ENCODE data around the gene REEP3.
A peak's percentile ranks its signal among the peaks of the same experiment; 100 is the strongest.

REEP3 gene

DNA sequence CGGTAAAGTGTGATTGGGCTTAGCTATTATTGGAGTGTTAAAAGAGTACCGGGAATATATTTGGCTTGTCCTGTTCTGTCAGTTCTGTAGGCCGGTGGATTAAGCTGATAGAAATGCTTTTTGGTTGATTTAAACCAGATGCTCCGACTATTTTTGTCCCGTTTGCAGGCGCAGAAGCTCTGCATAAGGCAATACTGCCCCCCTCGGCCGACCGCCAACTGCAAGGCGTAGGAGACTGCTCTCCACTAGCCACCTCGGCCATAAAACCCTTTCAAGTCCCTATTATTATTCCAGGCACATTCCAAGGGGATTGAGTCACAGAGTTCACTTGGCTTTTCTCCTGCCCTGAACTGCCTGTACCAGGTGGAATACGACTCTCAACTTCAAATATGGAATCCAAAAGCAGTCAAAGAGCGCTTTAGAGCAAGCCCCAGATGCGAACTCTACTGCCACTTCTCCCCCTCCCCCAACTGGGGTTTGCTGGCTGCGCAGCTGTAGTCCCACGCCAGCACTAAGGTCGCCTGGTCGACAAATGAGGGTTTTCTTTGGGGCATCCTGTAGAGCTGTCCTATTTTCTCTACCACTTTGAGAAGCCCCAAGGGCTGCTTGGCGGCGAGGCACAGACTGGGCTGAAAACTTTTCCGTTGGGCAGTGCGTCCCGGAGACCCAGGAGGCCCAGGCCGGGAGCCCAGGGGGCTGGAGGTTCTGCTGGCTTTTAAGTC is 108.3 kb downstream of the REEP3 start (continued):
- TF ChIP-seq ZBTB21 (tag by site-specific recombination; IDR thresholded peaks at IDR 0.05) (peak; percentile 66), ZBTB20 (tag by site-specific recombination; IDR thresholded peaks at IDR 0.05) (0 out of 2 replicates have a peak, but pooled peaks have one; percentile 45), GLI4 (tag by site-specific recombination; IDR thresholded peaks at IDR 0.05) (no peak), ZNF792 (tag by site-specific recombination; IDR thresholded peaks at IDR 0.05) (no peak), ZNF394 (tag by site-specific recombination; IDR thresholded peaks at IDR 0.05; ENCODE audit: borderline replicate concordance) (peak; percentile 13; the same call in 1 of the 2 replicates), ZNF624 (tag by site-specific recombination; IDR thresholded peaks at IDR 0.05) (no peak), ZNF335 (tag by site-specific recombination; conservative IDR thresholded peaks at IDR 0.05) (peak; percentile 97), ZNF558 (tag by site-specific recombination; IDR thresholded peaks at IDR 0.05) (peak; percentile 33; the same call in 1 of the 2 replicates), ZFHX2 (tag by site-specific recombination; conservative IDR thresholded peaks at IDR 0.05) (peak; percentile 70), KLF8 (tag by site-specific recombination; IDR thresholded peaks at IDR 0.05) (peak; percentile 75), KLF10 (tag by site-specific recombination; IDR thresholded peaks at IDR 0.05) (peak; percentile 83), KLF16 (tag by site-specific recombination; IDR thresholded peaks at IDR 0.05) (0 out of 2 replicates have a peak, but pooled peaks have one; percentile 5), ZNF175 (tag by site-specific recombination; IDR thresholded peaks at IDR 0.05) (no peak), ZNF302 (tag by site-specific recombination; IDR thresholded peaks at IDR 0.05; ENCODE audit: low read depth) (no peak), ZNF664 (tag by site-specific recombination; IDR thresholded peaks at IDR 0.05) (peak; percentile 46), BCL11A (tag by site-specific recombination; IDR thresholded peaks at IDR 0.05; ENCODE audit: low read depth) (peak; percentile 92), ZNF776 (tag by site-specific recombination; IDR thresholded peaks at IDR 0.05; ENCODE audit: borderline replicate concordance) (no peak), SP7 (tag by site-specific recombination; IDR thresholded peaks at IDR 0.05) (peak; percentile 89), ZNF529 (tag by site-specific recombination; IDR thresholded peaks at IDR 0.05; ENCODE audit: insufficient replicate concordance) (no peak), SCRT1 (tag by site-specific recombination; IDR thresholded peaks at IDR 0.05; ENCODE audit: borderline replicate concordance) (no peak)
- TF ChIP-seq, protein P1, sequence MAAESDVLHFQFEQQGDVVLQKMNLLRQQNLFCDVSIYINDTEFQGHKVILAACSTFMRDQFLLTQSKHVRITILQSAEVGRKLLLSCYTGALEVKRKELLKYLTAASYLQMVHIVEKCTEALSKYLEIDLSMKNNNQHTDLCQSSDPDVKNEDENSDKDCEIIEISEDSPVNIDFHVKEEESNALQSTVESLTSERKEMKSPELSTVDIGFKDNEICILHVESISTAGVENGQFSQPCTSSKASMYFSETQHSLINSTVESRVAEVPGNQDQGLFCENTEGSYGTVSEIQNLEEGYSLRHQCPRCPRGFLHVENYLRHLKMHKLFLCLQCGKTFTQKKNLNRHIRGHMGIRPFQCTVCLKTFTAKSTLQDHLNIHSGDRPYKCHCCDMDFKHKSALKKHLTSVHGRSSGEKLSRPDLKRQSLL (tag by site-specific recombination; IDR thresholded peaks at IDR 0.05): peak; percentile 63; the same call in 1 of the 2 replicates
- TF ChIP-seq, protein P2, sequence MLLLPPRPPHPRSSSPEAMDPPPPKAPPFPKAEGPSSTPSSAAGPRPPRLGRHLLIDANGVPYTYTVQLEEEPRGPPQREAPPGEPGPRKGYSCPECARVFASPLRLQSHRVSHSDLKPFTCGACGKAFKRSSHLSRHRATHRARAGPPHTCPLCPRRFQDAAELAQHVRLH (tag by site-specific recombination; IDR thresholded peaks at IDR 0.05): no peak; the same call in none of the 2 replicates
- TF ChIP-seq, protein P3, sequence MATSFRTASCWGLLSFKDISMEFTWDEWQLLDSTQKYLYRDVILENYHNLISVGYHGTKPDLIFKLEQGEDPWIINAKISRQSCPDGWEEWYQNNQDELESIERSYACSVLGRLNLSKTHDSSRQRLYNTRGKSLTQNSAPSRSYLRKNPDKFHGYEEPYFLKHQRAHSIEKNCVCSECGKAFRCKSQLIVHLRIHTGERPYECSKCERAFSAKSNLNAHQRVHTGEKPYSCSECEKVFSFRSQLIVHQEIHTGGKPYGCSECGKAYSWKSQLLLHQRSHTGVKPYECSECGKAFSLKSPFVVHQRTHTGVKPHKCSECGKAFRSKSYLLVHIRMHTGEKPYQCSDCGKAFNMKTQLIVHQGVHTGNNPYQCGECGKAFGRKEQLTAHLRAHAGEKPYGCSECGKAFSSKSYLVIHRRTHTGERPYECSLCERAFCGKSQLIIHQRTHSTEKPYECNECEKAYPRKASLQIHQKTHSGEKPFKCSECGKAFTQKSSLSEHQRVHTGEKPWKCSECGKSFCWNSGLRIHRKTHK (tag by site-specific recombination; IDR thresholded peaks at IDR 0.05): no peak
- TF ChIP-seq, protein P4, sequence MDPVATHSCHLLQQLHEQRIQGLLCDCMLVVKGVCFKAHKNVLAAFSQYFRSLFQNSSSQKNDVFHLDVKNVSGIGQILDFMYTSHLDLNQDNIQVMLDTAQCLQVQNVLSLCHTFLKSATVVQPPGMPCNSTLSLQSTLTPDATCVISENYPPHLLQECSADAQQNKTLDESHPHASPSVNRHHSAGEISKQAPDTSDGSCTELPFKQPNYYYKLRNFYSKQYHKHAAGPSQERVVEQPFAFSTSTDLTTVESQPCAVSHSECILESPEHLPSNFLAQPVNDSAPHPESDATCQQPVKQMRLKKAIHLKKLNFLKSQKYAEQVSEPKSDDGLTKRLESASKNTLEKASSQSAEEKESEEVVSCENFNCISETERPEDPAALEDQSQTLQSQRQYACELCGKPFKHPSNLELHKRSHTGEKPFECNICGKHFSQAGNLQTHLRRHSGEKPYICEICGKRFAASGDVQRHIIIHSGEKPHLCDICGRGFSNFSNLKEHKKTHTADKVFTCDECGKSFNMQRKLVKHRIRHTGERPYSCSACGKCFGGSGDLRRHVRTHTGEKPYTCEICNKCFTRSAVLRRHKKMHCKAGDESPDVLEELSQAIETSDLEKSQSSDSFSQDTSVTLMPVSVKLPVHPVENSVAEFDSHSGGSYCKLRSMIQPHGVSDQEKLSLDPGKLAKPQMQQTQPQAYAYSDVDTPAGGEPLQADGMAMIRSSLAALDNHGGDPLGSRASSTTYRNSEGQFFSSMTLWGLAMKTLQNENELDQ (tag by site-specific recombination; IDR thresholded peaks at IDR 0.05; ENCODE audit: low read depth): no peak
- TF ChIP-seq, protein P5, sequence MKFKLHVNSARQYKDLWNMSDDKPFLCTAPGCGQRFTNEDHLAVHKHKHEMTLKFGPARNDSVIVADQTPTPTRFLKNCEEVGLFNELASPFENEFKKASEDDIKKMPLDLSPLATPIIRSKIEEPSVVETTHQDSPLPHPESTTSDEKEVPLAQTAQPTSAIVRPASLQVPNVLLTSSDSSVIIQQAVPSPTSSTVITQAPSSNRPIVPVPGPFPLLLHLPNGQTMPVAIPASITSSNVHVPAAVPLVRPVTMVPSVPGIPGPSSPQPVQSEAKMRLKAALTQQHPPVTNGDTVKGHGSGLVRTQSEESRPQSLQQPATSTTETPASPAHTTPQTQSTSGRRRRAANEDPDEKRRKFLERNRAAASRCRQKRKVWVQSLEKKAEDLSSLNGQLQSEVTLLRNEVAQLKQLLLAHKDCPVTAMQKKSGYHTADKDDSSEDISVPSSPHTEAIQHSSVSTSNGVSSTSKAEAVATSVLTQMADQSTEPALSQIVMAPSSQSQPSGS (tag by site-specific recombination; IDR thresholded peaks at IDR 0.05; ENCODE audit: low read depth): peak; percentile 44
- TF ChIP-seq, protein P6, sequence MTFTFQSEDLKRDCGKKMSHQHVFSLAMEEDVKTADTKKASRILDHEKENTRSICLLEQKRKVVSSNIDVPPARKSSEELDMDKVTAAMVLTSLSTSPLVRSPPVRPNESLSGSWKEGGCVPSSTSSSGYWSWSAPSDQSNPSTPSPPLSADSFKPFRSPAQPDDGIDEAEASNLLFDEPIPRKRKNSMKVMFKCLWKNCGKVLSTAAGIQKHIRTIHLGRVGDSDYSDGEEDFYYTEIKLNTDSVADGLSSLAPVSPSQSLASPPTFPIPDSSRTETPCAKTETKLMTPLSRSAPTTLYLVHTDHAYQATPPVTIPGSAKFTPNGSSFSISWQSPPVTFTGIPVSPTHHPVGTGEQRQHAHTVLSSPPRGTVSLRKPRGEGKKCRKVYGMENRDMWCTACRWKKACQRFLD (tag by site-specific recombination; IDR thresholded peaks at IDR 0.05): no peak
- TF ChIP-seq, protein P7, sequence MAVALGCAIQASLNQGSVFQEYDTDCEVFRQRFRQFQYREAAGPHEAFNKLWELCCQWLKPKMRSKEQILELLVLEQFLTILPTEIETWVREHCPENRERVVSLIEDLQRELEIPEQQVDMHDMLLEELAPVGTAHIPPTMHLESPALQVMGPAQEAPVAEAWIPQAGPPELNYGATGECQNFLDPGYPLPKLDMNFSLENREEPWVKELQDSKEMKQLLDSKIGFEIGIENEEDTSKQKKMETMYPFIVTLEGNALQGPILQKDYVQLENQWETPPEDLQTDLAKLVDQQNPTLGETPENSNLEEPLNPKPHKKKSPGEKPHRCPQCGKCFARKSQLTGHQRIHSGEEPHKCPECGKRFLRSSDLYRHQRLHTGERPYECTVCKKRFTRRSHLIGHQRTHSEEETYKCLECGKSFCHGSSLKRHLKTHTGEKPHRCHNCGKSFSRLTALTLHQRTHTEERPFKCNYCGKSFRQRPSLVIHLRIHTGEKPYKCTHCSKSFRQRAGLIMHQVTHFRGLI (tag by site-specific recombination; IDR thresholded peaks at IDR 0.05): peak; percentile 60
- TF ChIP-seq, protein P8, sequence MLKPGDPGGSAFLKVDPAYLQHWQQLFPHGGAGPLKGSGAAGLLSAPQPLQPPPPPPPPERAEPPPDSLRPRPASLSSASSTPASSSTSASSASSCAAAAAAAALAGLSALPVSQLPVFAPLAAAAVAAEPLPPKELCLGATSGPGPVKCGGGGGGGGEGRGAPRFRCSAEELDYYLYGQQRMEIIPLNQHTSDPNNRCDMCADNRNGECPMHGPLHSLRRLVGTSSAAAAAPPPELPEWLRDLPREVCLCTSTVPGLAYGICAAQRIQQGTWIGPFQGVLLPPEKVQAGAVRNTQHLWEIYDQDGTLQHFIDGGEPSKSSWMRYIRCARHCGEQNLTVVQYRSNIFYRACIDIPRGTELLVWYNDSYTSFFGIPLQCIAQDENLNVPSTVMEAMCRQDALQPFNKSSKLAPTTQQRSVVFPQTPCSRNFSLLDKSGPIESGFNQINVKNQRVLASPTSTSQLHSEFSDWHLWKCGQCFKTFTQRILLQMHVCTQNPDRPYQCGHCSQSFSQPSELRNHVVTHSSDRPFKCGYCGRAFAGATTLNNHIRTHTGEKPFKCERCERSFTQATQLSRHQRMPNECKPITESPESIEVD (tag by site-specific recombination; IDR thresholded peaks at IDR 0.05): peak; percentile 86
